K562 (cell line): Measurements from ENCODE around the gene NELFE. TPM values are rescaled to one million over a fixed set of nuclear protein-coding genes. Genes with fewer than 3 reads are reported as not detected.

Experiments
- CBFA2T3 ChIP-seq: fragments of 450-650 bp; IDR thresholded peaks from 2 replicates; pipeline ENCODE4 v1.6.1; 2017
- CSDE1 ChIP-seq, 2 experiments: fragments of 450-650 bp; IDR thresholded peaks; 2 replicates each; pipeline ENCODE4 v1.6.1; 2016; ENCODE audit warnings: mild to moderate bottlenecking in 1 of 2
- HDAC3 ChIP-seq: fragments of 450-650 bp; IDR thresholded peaks from 2 replicates; pipeline ENCODE4 v1.6.1; 2018; ENCODE audit warnings: borderline replicate concordance, mild to moderate bottlenecking, moderate library complexity; ENCODE audit not compliant: partially characterized antibody
- JUND ChIP-seq, 2 experiments: IDR thresholded peaks; 2 replicates in 1 of 2; 3 replicates in 1 of 2; pipeline ENCODE4 v1.6.1; 2011; ENCODE audit warnings: borderline replicate concordance in 2 of 2, low read depth in 2 of 2, low read length in 2 of 2, improper control_type of control experiment in 1 of 2, missing biosample characterization in 1 of 2, missing genetic modification characterization in 1 of 2, missing genetic modification reagents in 1 of 2
- NFRKB ChIP-seq: fragments of 450-650 bp; IDR thresholded peaks from 2 replicates; pipeline ENCODE4 v1.6.1; 2016; ENCODE audit warnings: low read depth
- PURB ChIP-seq: sonication (generic); formaldehyde crosslinking; IDR thresholded peaks from 2 replicates; pipeline ENCODE4 v1.9.0; 2021; ENCODE audit warnings: low read depth, mild to moderate bottlenecking, missing genetic modification reagents
- SLC30A9 ChIP-seq: fragments of 250-450 bp; sonication (Bioruptor Pico); IDR thresholded peaks from 2 replicates; pipeline ENCODE4 v1.8.0; 2022; ENCODE audit warnings: mild to moderate bottlenecking, moderate library complexity
- SMARCC2 ChIP-seq: fragments of 450-650 bp; IDR thresholded peaks from 2 replicates; pipeline ENCODE4 v1.6.1; 2017; ENCODE audit warnings: antibody characterized with exemption, moderate library complexity, mild to moderate bottlenecking, low read depth
- ZFX ChIP-seq: sonication (generic); formaldehyde crosslinking; IDR thresholded peaks from 2 replicates; pipeline ENCODE4 v1.8.0; 2022; ENCODE audit warnings: mild to moderate bottlenecking, missing genetic modification reagents, moderate library complexity
- ZNF143 ChIP-seq: sonication (generic); formaldehyde crosslinking; IDR thresholded peaks from 2 replicates; pipeline ENCODE4 v1.9.0; 2022; ENCODE audit warnings: mild to moderate bottlenecking, missing genetic modification reagents
- polyA plus RNA-seq, 8 experiments: library from polyadenylated mRNA; depleted of rRNA in 4 of 8; stranded (reverse) in 5 of 8; unstranded in 3 of 8; fragments of >200 nt; fragmentation: Nextera tagmentation in 2 of 8; fragmentation: Illumina TruSeq in 1 of 8; extraction: Ambion mirVana in 2 of 8; extraction: Trizol in 1 of 8; gene quantifications; 2 replicates each; pipeline versions ENCODE4 v1.2.1 to v1.2.3, GENCODE V29; 2011 to 2014; ENCODE audit warnings: inconsistent platforms in 1 of 8, missing spikeins in 1 of 8
- total RNA-seq, 7 experiments: library from RNA; depleted of rRNA in 6 of 7; stranded (reverse); fragments of >200 nt in 6 of 7; fragmentation: Illumina TruSeq in 2 of 7; extraction: Trizol in 2 of 7; gene quantifications; 2 replicates each; pipeline versions ENCODE4 v1.2.1 to v1.2.3, GENCODE V29; 2011 to 2021; ENCODE audit warnings: low replicate concordance in 1 of 7
- TF ChIP-seq, protein P1 (sequence below): fragments of 250-450 bp; sonication (Bioruptor Pico); IDR thresholded peaks from 2 replicates; pipeline ENCODE4 v1.4.0; 2020
- TF ChIP-seq, protein P2 (sequence below): fragments of 450-650 bp; IDR thresholded peaks from 2 replicates; pipeline ENCODE4 v1.6.1; 2016
- TF ChIP-seq, protein P3 (sequence below): fragments of 250-450 bp; sonication (Bioruptor Pico); IDR thresholded peaks from 2 replicates; pipeline ENCODE4 v1.4.0; 2020; ENCODE audit warnings: mild to moderate bottlenecking, moderate library complexity
- TF ChIP-seq, protein P4 (sequence below): fragments of 250-450 bp; sonication (Bioruptor Pico); IDR thresholded peaks from 2 replicates; pipeline ENCODE4 v1.8.0; 2022; ENCODE audit warnings: moderate library complexity, mild to moderate bottlenecking, inconsistent platforms

The NELFE gene
- total and polyA plus RNA-seq, 9 of the 15 experiments (the other 6 are each of a cell fraction or from before 2014, with no cell fraction given): 15.2 to 157 (median 91.5) TPM

DNA sequence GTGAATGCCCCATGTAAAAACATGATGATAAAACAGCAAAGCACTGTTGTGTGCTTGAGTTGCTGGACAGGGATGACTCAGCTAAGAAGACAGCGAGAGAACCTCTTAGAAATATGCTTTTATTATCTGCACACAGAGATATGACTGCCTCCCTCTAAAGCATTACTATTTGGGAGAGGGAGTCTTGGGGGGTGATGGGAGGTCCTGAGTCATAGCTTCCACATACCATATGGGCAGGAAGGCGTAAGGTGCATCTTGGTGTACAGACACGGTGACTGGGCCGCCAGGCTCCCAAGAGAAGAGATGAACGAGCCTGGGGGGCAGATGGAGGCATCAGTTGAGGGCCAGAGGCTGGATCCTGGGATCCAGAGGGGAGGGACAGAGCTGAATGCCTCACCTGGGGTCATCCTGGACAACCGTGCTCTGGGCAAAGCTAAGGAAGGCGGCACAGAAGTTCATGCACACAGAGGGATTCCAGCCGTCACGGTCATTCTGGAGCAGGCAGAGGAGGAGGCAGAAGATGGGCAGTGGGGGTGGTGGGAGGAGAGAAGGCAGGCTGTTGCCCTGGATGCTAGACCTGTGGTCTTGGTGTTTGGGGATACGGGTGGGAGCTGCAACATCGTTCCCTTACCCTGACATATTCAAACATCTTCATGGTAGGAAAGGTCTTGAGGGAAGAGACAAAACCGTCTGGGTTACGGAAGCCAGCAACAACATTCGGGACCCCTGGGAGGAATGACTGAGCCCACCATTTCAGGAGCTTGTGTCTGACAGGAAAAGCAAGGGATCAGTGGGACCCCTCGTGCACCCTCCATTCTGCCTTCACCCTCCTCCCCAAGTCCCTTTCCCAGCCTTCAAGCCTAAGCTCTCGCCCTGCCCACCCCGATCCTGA lies 11.2 kb upstream of the NELFE start (continued):
- TF ChIP-seq, protein P1, sequence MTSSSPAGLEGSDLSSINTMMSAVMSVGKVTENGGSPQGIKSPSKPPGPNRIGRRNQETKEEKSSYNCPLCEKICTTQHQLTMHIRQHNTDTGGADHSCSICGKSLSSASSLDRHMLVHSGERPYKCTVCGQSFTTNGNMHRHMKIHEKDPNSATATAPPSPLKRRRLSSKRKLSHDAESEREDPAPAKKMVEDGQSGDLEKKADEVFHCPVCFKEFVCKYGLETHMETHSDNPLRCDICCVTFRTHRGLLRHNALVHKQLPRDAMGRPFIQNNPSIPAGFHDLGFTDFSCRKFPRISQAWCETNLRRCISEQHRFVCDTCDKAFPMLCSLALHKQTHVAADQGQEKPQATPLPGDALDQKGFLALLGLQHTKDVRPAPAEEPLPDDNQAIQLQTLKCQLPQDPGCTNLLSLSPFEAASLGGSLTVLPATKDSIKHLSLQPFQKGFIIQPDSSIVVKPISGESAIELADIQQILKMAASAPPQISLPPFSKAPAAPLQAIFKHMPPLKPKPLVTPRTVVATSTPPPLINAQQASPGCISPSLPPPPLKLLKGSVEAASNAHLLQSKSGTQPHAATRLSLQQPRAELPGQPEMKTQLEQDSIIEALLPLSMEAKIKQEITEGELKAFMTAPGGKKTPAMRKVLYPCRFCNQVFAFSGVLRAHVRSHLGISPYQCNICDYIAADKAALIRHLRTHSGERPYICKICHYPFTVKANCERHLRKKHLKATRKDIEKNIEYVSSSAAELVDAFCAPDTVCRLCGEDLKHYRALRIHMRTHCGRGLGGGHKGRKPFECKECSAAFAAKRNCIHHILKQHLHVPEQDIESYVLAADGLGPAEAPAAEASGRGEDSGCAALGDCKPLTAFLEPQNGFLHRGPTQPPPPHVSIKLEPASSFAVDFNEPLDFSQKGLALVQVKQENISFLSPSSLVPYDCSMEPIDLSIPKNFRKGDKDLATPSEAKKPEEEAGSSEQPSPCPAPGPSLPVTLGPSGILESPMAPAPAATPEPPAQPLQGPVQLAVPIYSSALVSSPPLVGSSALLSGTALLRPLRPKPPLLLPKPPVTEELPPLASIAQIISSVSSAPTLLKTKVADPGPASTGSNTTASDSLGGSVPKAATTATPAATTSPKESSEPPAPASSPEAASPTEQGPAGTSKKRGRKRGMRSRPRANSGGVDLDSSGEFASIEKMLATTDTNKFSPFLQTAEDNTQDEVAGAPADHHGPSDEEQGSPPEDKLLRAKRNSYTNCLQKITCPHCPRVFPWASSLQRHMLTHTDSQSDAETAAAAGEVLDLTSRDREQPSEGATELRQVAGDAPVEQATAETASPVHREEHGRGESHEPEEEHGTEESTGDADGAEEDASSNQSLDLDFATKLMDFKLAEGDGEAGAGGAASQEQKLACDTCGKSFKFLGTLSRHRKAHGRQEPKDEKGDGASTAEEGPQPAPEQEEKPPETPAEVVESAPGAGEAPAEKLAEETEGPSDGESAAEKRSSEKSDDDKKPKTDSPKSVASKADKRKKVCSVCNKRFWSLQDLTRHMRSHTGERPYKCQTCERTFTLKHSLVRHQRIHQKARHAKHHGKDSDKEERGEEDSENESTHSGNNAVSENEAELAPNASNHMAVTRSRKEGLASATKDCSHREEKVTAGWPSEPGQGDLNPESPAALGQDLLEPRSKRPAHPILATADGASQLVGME (CRISPR knock-in tag): 0 out of 2 replicates have a peak, but pooled peaks have one; percentile 10
- TF ChIP-seq, protein P2, sequence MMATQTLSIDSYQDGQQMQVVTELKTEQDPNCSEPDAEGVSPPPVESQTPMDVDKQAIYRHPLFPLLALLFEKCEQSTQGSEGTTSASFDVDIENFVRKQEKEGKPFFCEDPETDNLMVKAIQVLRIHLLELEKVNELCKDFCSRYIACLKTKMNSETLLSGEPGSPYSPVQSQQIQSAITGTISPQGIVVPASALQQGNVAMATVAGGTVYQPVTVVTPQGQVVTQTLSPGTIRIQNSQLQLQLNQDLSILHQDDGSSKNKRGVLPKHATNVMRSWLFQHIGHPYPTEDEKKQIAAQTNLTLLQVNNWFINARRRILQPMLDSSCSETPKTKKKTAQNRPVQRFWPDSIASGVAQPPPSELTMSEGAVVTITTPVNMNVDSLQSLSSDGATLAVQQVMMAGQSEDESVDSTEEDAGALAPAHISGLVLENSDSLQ: peak; percentile 18; the same call in 1 of the 2 replicates
- TF ChIP-seq ZFX (CRISPR knock-in tag) (0 out of 2 replicates have a peak, but pooled peaks have one; percentile 16), SLC30A9 (no peak), SMARCC2 (0 out of 2 replicates have a peak, but pooled peaks have one; percentile 54), HDAC3 (no peak), CBFA2T3 (peak; percentile 74), ZNF143 (CRISPR knock-in tag) (no peak), PURB (no peak), NFRKB (peak; percentile 48; the same call in 1 of the 2 replicates), JUND (IDR thresholded peaks at IDR 0.05; ENCODE audit: borderline replicate concordance, low read depth, low read length) (peak; percentile 92), JUND (tag; IDR thresholded peaks at IDR 0.05; ENCODE audit: borderline replicate concordance, low read depth, low read length) (peak; percentile 92; the same call in 2 of the 3 replicates), CSDE1 (IDR thresholded peaks at IDR 0.05) (no peak)
- TF ChIP-seq, protein P3, sequence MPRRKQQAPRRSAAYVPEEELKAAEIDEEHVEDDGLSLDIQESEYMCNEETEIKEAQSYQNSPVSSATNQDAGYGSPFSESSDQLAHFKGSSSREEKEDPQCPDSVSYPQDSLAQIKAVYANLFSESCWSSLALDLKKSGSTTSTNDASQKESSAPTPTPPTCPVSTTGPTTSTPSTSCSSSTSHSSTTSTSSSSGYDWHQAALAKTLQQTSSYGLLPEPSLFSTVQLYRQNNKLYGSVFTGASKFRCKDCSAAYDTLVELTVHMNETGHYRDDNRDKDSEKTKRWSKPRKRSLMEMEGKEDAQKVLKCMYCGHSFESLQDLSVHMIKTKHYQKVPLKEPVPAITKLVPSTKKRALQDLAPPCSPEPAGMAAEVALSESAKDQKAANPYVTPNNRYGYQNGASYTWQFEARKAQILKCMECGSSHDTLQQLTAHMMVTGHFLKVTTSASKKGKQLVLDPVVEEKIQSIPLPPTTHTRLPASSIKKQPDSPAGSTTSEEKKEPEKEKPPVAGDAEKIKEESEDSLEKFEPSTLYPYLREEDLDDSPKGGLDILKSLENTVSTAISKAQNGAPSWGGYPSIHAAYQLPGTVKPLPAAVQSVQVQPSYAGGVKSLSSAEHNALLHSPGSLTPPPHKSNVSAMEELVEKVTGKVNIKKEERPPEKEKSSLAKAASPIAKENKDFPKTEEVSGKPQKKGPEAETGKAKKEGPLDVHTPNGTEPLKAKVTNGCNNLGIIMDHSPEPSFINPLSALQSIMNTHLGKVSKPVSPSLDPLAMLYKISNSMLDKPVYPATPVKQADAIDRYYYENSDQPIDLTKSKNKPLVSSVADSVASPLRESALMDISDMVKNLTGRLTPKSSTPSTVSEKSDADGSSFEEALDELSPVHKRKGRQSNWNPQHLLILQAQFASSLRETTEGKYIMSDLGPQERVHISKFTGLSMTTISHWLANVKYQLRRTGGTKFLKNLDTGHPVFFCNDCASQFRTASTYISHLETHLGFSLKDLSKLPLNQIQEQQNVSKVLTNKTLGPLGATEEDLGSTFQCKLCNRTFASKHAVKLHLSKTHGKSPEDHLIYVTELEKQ (CRISPR knock-in tag): no peak
- TF ChIP-seq, protein P4, sequence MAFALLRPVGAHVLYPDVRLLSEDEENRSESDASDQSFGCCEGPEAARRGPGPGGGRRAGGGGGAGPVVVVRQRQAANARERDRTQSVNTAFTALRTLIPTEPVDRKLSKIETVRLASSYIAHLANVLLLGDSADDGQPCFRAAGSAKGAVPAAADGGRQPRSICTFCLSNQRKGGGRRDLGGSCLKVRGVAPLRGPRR: no peak
